Right lobe of liver (tissue), 6 donors: ENCODE results near the gene ITGA2. TPM values are rescaled to one million over a fixed set of nuclear protein-coding genes. Genes with fewer than 3 reads are reported as not detected.

Experiments used
- ATAC-seq, 4 donors: fragments of 200-7000 bp; cut with Tn5 transposase; one replicate each; pipeline ENCODE4 v1.9.1; 2020; ENCODE audit warnings: mild to moderate bottlenecking in 4 of 4, moderate library complexity in 4 of 4
- DNase-seq, 3 donors: peaks; one replicate each; pipeline ENCODE4 v3.0.0-alpha.2; 2020
- H3K27ac ChIP-seq, 3 donors: fragments of 200-600 bp; one replicate each; pipeline ENCODE4 v1.8.0; 2022
- H3K27me3 ChIP-seq, 2 donors: fragments of 200-600 bp; one replicate each; pipeline ENCODE4 v1.8.0; 2022
- H3K36me3 ChIP-seq, 4 donors: fragments of 200-600 bp; sonication (generic) in 1 of 4; one replicate each; pipeline versions ENCODE4 v1.5.1 to v1.8.0; 2017 to 2022; ENCODE audit warnings: control low read depth in 1 of 4
- H3K4me1 ChIP-seq, 4 donors: fragments of 200-600 bp; sonication (generic) in 1 of 4; one replicate each; pipeline versions ENCODE4 v1.5.1 to v1.8.0; 2017 to 2022; ENCODE audit warnings: control low read depth in 1 of 4
- H3K4me3 ChIP-seq, 3 donors: fragments of 200-600 bp; one replicate each; pipeline ENCODE4 v1.8.0; 2022
- H3K9me3 ChIP-seq, 4 donors: fragments of 200-600 bp; sonication (generic) in 1 of 4; one replicate each; pipeline versions ENCODE4 v1.5.1 to v1.8.0; 2017 to 2022; ENCODE audit warnings: control low read depth in 1 of 4
- POLR2A ChIP-seq: fragments of 450-650 bp; IDR thresholded peaks from one replicate; pipeline ENCODE4 v1.6.1; 2017; ENCODE audit warnings: antibody characterized with exemption, mild to moderate bottlenecking
- WGBS: methylation state at CpG from one replicate; pipeline ENCODE4 v1.1.6; 2018; ENCODE audit warnings: low coverage, low lambda C conversion rate; ENCODE audit not compliant: insufficient coverage; ENCODE audit errors: missing lambda C conversion rate; 5-methylcytosine and 5-hydroxymethylcytosine counted together
- intact Hi-C, 2 donors: fragments of 100-400 bp; cut with DNase I; formaldehyde crosslinking; loops; one replicate each; pipeline versions ENCODE4 v1.11.2 to v1.14.1; 2022
- total RNA-seq, 6 experiments: library from RNA; depleted of rRNA in 2 of 6; stranded (reverse); fragments of >200 nt in 2 of 6; fragmentation: NEBNext Ultra II Directional in 3 of 6; extraction: Animal tissue kit (Norgen Biotek cat#: 25700) in 3 of 6; gene quantifications; one replicate each; pipeline versions ENCODE4 v1.1.0 to v1.2.4, GENCODE V29; 2016 to 2023
- TF ChIP-seq, protein P1 (sequence below), 4 donors: fragments of 200-600 bp in 3 of 4; fragments of 450-650 bp in 1 of 4; IDR thresholded peaks; one replicate each; pipeline versions ENCODE4 v1.5.1 to v1.8.0; 2016 to 2022; ENCODE audit warnings: antibody characterized with exemption in 4 of 4, mild to moderate bottlenecking in 2 of 4
- donor health status: DM: no; HTN: yes; CAD: no.
- donor health status: DM: no; HTN: no; CAD: no.
- donor health status: DM: no; HTN: no; CAD: no.
- donor health status: DM: no; HTN: yes; CAD: no.
- donor health status: DM: no; HTN: yes; CAD: no.

The ITGA2 gene
- total RNA-seq, 6 experiments from 2014 or later = 0.11 to 1.6 (median 0.40) TPM

GRCh38 chr5:52952483-52952882, 36.7 kb upstream of the ITGA2 start:
- Histone ChIP-seq H3K4me3 (no peak overlapping the region), H3K4me1 (no peaks in the 10 kb centered on the region), H3K36me3 (peaks cover 0 to 27% (median 14%) of the 10 kb centered on the region in 4 donors), H3K27me3 (no peaks in the 10 kb centered on the region), H3K9me3 (no peaks in the 10 kb centered on the region), H3K27ac (no peak overlapping the region)
- 100% methylated on average over 1 of the region's 1 CpG for WGBS
- ATAC-seq (no peak), DNase-seq (no peak)
- TF ChIP-seq, protein P1, sequence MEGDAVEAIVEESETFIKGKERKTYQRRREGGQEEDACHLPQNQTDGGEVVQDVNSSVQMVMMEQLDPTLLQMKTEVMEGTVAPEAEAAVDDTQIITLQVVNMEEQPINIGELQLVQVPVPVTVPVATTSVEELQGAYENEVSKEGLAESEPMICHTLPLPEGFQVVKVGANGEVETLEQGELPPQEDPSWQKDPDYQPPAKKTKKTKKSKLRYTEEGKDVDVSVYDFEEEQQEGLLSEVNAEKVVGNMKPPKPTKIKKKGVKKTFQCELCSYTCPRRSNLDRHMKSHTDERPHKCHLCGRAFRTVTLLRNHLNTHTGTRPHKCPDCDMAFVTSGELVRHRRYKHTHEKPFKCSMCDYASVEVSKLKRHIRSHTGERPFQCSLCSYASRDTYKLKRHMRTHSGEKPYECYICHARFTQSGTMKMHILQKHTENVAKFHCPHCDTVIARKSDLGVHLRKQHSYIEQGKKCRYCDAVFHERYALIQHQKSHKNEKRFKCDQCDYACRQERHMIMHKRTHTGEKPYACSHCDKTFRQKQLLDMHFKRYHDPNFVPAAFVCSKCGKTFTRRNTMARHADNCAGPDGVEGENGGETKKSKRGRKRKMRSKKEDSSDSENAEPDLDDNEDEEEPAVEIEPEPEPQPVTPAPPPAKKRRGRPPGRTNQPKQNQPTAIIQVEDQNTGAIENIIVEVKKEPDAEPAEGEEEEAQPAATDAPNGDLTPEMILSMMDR (IDR thresholded peaks at IDR 0.05) = no peak
- TF ChIP-seq POLR2A = no peak
- intact Hi-C loops = no loop called here

GRCh38 chr5:52956014-52956413, 33.1 kb upstream of the ITGA2 start:
- intact Hi-C loops = no loop called here
- H3K4me1 ChIP-seq = no peaks in the 10 kb centered on the region
- TF ChIP-seq POLR2A = no peak
- TF ChIP-seq, protein P1 (IDR thresholded peaks at IDR 0.05) = no peak
- peaks cover 0 to 21% (median 9%) of the 10 kb centered on the region in 4 donors for H3K36me3 ChIP-seq
- ATAC-seq (peak; percentile 22 to 55 (median 47)), DNase-seq (no peak)
- H3K4me3 ChIP-seq = no peak overlapping the region
- H3K27ac ChIP-seq = no peak overlapping the region
- WGBS = no CpG with 5 or more reads among the region's 4 CpGs
- H3K27me3 ChIP-seq = no peaks in the 10 kb centered on the region
- H3K9me3 ChIP-seq = no peaks in the 10 kb centered on the region

DNA sequence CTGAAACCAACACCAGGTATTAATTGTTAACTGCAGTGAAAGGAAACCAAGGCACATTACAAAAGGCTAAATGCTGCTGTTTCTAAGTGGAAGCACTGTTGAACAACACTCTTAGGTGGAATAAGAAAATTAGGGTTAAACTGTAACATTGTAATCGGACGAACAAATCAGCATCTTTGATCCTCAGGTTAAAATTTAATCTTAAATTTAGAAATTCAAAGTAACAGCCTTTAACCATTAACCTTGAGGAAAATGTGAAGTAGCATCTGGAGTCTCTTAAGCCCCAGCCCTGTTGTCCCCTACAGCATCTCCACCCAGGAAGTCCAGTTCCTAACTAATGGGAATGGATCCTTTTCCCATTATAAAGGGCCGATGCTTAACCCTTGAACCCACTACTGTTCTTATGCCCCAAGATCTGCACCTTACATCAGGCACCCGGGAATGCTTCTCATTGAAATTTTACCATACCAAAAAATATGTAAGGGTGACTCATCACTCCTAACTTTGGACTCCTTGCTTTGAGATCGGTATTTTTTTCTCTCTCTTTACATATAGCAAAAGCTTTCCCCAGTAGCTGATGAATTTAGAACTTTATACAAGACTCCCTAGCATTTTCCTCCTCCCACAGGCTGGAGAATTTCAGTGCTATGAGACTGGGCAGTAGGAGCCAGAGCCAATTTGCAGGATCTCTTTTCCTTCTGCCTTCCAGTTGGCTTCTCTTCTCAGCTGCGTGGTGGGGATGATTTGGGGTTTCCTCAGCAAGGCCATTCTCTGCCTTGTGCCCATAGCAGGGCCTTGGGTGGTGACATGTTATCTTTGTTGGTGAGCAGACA, 32.0 kb upstream of the ITGA2 start:
- Histone ChIP-seq H3K4me3 (no peak overlapping the region), H3K27ac (no peak overlapping the region), H3K27me3 (no peaks in the 10 kb centered on the region), H3K9me3 (no peaks in the 10 kb centered on the region), H3K4me1 (no peaks in the 10 kb centered on the region), H3K36me3 (peaks cover 0 to 21% (median 9%) of the 10 kb centered on the region in 4 donors)
- DNase-seq (no peak), ATAC-seq (peak in 1 of 4 donors; percentile 38)
- 51% methylated on average over 6 of the region's 6 CpGs for WGBS
- no peak for TF ChIP-seq POLR2A
- TF ChIP-seq, protein P1 (IDR thresholded peaks at IDR 0.05) = no peak
- intact Hi-C loops = no loop called here

- H3K9me3 ChIP-seq = no peaks in the 10 kb centered on the region
- no peaks in the 10 kb centered on the region for H3K27me3 ChIP-seq
- H3K27ac ChIP-seq = no peak overlapping the region
- intact Hi-C loops = no loop called here
- 26% methylated on average over 2 of the region's 2 CpGs for WGBS
- H3K4me3 ChIP-seq = no peak overlapping the region
- no peak for TF ChIP-seq POLR2A
- TF ChIP-seq, protein P1 (IDR thresholded peaks at IDR 0.05) = no peak
- DNase-seq (no peak), ATAC-seq (peak in 1 of 4 donors; percentile 39)
- H3K36me3 ChIP-seq = peaks cover 0 to 2% (median 0%) of the 10 kb centered on the region in 4 donors
- no peaks in the 10 kb centered on the region for H3K4me1 ChIP-seq
Measured at GRCh38 chr5:52961274-52961681, 27.9 kb upstream of the ITGA2 start.
